Measurements from ENCODE around the gene CDNF. TPM values are rescaled to one million over a fixed set of nuclear protein-coding genes. Genes with fewer than 3 reads are reported as not detected.
A peak's percentile ranks its signal among the peaks of the same experiment; 100 is the strongest.

The CDNF gene
- total RNA-seq, 1 donor = 1.8 TPM

GRCh38 chr10:14879124-14879927 is 41.5 kb upstream of the CDNF start:
- H3K4me3 ChIP-seq (ENCODE audit: insufficient read depth, low read length) = peak overlapping the region; percentile 93
- H3K79me2 ChIP-seq (ENCODE audit: insufficient read depth, low read length) = peaks cover 66% of the 10 kb centered on the region
- peaks cover 16% of the 10 kb centered on the region for H3K4me1 ChIP-seq (ENCODE audit: insufficient read depth, low read length)
- no peak for TF ChIP-seq CTCF (IDR thresholded peaks at IDR 0.05; ENCODE audit: extremely low read depth, low read depth, low read length)
- peak overlapping the region; percentile 42 for H3K27ac ChIP-seq (ENCODE audit: low read depth, low read length)
- H3K36me3 ChIP-seq (ENCODE audit: insufficient read depth, low read length) = no peaks in the 10 kb centered on the region
- H2AFZ ChIP-seq (ENCODE audit: low read length) = peak overlapping the region; percentile 85
- H4K20me1 ChIP-seq (ENCODE audit: insufficient read depth, low read length) = no peaks in the 10 kb centered on the region
- no peaks in the 10 kb centered on the region for H3K27me3 ChIP-seq (ENCODE audit: insufficient read depth, low read length)
- no peaks in the 10 kb centered on the region for H3K9me3 ChIP-seq (ENCODE audit: low read depth, low read length)
- H3K4me2 ChIP-seq (ENCODE audit: insufficient read depth, low read length) = peak overlapping the region; percentile 84
- DNase-seq (ENCODE audit: insufficient read length, low spot score, missing footprints) = peak; percentile 85

GRCh38 chr10:14878266-14879123 is 40.7 kb upstream of the CDNF start, which contains the start of gene SUV39H2:
SUV39H2 (plus strand) TSS chr10:14878866; CDS start chr10:14878889, 23 bp downstream.
- H3K4me2 ChIP-seq (ENCODE audit: insufficient read depth, low read length) = peak within 1 kb of the TSS; percentile 88
- peak within 1 kb of the TSS; percentile 98 for H2AFZ ChIP-seq (ENCODE audit: low read length)
- peak within 1 kb of the TSS; percentile 93 for H3K4me3 ChIP-seq (ENCODE audit: insufficient read depth, low read length)
- H4K20me1 ChIP-seq (ENCODE audit: insufficient read depth, low read length) = no peaks in the 10 kb centered on the region
- no peak for TF ChIP-seq CTCF (IDR thresholded peaks at IDR 0.05; ENCODE audit: extremely low read depth, low read depth, low read length)
- H3K27me3 ChIP-seq (ENCODE audit: insufficient read depth, low read length) = no peaks in the 10 kb centered on the region
- H3K9me3 ChIP-seq (ENCODE audit: low read depth, low read length) = no peaks in the 10 kb centered on the region
- peaks cover 18% of the 10 kb centered on the region for H3K4me1 ChIP-seq (ENCODE audit: insufficient read depth, low read length)
- H3K27ac ChIP-seq (ENCODE audit: low read depth, low read length) = peak within 1 kb of the TSS; percentile 91
- H3K36me3 ChIP-seq (ENCODE audit: insufficient read depth, low read length) = no peaks in the 10 kb centered on the region
- DNase-seq (ENCODE audit: insufficient read length, low spot score, missing footprints) = peak; percentile 100
- H3K79me2 ChIP-seq (ENCODE audit: insufficient read depth, low read length) = peaks cover 61% of the 10 kb centered on the region

GRCh38 chr10:14876764-14877163 is 38.9 kb upstream of the CDNF start:
- Histone ChIP-seq H3K4me2 (ENCODE audit: insufficient read depth, low read length) (peak overlapping the region; percentile 88), H3K36me3 (ENCODE audit: insufficient read depth, low read length) (no peaks in the 10 kb centered on the region), H3K27ac (ENCODE audit: low read depth, low read length) (no peak overlapping the region), H3K9me3 (ENCODE audit: low read depth, low read length) (no peaks in the 10 kb centered on the region), H3K4me3 (ENCODE audit: insufficient read depth, low read length) (peak overlapping the region; percentile 93), H3K4me1 (ENCODE audit: insufficient read depth, low read length) (peaks cover 27% of the 10 kb centered on the region), H2AFZ (ENCODE audit: low read length) (no peak overlapping the region), H3K79me2 (ENCODE audit: insufficient read depth, low read length) (peaks cover 51% of the 10 kb centered on the region), H3K27me3 (ENCODE audit: insufficient read depth, low read length) (no peaks in the 10 kb centered on the region), H4K20me1 (ENCODE audit: insufficient read depth, low read length) (no peaks in the 10 kb centered on the region)
- no peak for TF ChIP-seq CTCF (IDR thresholded peaks at IDR 0.05; ENCODE audit: extremely low read depth, low read depth, low read length)
- DNase-seq (ENCODE audit: insufficient read length, low spot score, missing footprints) = no peak

GRCh38 chr10:14875941-14876340 is 38.1 kb upstream of the CDNF start:
- TF ChIP-seq CTCF (IDR thresholded peaks at IDR 0.05; ENCODE audit: extremely low read depth, low read depth, low read length) = no peak
- H3K36me3 ChIP-seq (ENCODE audit: insufficient read depth, low read length) = no peaks in the 10 kb centered on the region
- no peak overlapping the region for H3K4me2 ChIP-seq (ENCODE audit: insufficient read depth, low read length)
- H3K4me3 ChIP-seq (ENCODE audit: insufficient read depth, low read length) = no peak overlapping the region
- no peak overlapping the region for H3K27ac ChIP-seq (ENCODE audit: low read depth, low read length)
- DNase-seq (ENCODE audit: insufficient read length, low spot score, missing footprints) = no peak
- no peaks in the 10 kb centered on the region for H4K20me1 ChIP-seq (ENCODE audit: insufficient read depth, low read length)
- peaks cover 43% of the 10 kb centered on the region for H3K79me2 ChIP-seq (ENCODE audit: insufficient read depth, low read length)
- peaks cover 27% of the 10 kb centered on the region for H3K4me1 ChIP-seq (ENCODE audit: insufficient read depth, low read length)
- H2AFZ ChIP-seq (ENCODE audit: low read length) = no peak overlapping the region
- no peaks in the 10 kb centered on the region for H3K9me3 ChIP-seq (ENCODE audit: low read depth, low read length)
- no peaks in the 10 kb centered on the region for H3K27me3 ChIP-seq (ENCODE audit: insufficient read depth, low read length)
